LoVo (cell line): ENCODE results near the gene PPP1R2C.
A peak's percentile ranks its signal among the peaks of the same experiment; 100 is the strongest.

Experiments used
- DNase-seq: peaks from one replicate; pipeline ENCODE4 v3.0.0-alpha.2; 2016; ENCODE audit warnings: low spot score

Gene PPP1R2C

GRCh38 chrX:42778096-42778495 lies at the start of gene PPP1R2C:
Gene PPP1R2C (minus strand): TSS chrX:42778163. CDS start chrX:42778079, 84 bp downstream.
- no peak for DNase-seq

DNA sequence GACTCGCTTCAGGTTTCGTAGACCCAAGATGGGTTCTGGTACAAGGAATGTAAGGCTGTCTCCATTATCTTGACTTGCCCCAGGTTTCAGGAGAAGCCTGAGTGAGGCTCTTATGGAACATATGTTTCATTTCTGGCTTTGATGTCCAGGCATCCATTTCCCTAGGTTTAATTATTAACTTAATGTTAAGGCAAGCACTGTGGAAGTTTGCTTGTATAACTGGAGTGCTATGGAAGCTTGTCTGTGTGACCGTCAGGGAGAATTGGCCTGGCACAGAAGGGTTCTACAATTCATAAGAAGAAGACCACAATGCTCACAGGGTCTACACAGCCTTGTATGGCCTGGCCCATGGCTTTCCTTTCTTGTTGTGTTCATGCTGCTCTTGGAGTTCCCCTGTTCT lies 47.2 kb upstream of the PPP1R2C start:
- DNase-seq: no peak

DNA sequence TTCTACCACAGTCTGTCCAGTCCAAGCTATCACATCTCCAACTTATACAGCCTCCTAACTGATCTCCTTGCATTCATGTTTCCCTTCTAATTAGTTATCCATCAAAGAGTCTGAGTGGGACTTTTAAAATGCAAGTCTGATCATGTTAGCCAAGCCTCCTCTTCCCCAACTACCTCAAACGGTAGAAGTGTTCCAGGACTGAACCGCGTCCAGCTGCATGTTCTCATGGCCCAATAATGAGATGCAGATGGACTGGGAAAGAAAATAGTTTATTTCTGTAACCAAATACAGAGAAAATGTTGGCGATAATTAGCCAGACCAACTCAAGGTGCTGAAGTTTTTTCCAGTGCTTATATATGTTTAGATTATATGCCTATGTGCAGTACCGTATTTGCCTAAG lies 46.6 kb upstream of the PPP1R2C start:
- no peak for DNase-seq

GRCh38 chrX:42823443-42823842 lies 45.5 kb upstream of the PPP1R2C start:
- no peak for DNase-seq

- DNase-seq: no peak
Observed at GRCh38 chrX:42821803-42822443, 44.0 kb upstream of the PPP1R2C start.

GRCh38 chrX:42818151-42818921 lies 40.4 kb upstream of the PPP1R2C start:
- DNase-seq: no peak

- DNase-seq: no peak
Observed at GRCh38 chrX:42809569-42809968, 31.6 kb upstream of the PPP1R2C start.

- no peak for DNase-seq
Observed at GRCh38 chrX:42807393-42807792, 29.4 kb upstream of the PPP1R2C start.

- no peak for DNase-seq
Observed at GRCh38 chrX:42804524-42804923, 26.6 kb upstream of the PPP1R2C start.

- no peak for DNase-seq
Observed at GRCh38 chrX:42803320-42803719, 25.4 kb upstream of the PPP1R2C start.

DNA sequence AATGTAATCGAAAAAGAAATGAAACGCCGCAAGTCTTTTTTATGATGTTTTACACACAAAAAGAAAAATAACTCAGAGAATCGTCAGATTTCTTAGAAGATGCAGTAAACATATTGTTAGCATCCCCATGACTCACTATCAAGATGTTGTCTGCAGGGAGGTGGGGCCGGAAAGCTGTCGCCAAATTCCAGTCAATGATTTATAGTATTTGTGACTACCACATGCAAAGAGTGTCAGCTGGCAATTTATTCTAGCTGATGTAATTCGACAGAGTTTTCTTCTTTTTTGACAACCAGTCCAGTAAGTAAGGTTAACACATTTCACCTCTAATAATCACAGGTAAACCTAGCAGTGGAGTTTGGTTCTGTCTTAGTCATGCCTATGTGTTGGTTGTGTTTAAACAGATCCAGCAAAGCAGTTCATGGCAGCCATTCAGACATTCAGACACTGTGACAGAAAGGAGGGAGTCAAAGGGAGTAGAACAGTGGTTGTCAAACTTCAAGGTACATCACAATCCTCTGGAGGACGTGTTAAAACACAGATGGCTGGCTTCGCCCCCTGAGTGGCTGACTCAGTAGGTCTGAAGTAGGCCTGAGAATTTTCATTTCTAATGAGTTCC lies 19.8 kb upstream of the PPP1R2C start:
- DNase-seq: peak; percentile 36

GRCh38 chrX:42783451-42783850 lies 5.5 kb upstream of the PPP1R2C start:
- DNase-seq: no peak

GRCh38 chrX:42776195-42776594 lies 1.8 kb downstream of the PPP1R2C start:
- DNase-seq: no peak

DNA sequence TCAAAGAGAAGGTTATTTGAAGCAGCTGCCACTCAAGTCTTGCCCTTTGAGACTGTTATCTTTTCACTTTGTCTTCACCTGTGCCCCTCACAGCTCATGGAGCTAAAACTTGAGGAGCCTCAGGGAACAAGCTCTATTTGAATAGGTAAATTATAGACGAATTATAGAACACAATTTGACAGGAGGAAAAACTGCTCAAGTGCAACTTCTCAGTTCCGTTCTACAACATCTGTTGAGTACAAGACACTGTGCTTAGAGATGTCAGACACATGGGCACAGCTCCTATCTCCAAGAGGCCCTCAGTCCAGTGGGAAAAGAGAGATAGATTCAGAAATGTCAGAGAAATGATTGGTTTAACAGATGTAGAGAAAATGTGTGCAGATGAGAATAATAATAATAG lies 5.1 kb downstream of the PPP1R2C start:
- no peak for DNase-seq

GRCh38 chrX:42771506-42772335 lies 6.2 kb downstream of the PPP1R2C start:
- no peak for DNase-seq

- no peak for DNase-seq
Observed at GRCh38 chrX:42770566-42770965, 7.4 kb downstream of the PPP1R2C start.

- DNase-seq: no peak
Observed at GRCh38 chrX:42759881-42760280, 18.1 kb downstream of the PPP1R2C start.

GRCh38 chrX:42755815-42756214 lies 22.1 kb downstream of the PPP1R2C start:
- DNase-seq: peak; percentile 73

- no peak for DNase-seq
Observed at GRCh38 chrX:42754603-42755002, 23.4 kb downstream of the PPP1R2C start.

DNA sequence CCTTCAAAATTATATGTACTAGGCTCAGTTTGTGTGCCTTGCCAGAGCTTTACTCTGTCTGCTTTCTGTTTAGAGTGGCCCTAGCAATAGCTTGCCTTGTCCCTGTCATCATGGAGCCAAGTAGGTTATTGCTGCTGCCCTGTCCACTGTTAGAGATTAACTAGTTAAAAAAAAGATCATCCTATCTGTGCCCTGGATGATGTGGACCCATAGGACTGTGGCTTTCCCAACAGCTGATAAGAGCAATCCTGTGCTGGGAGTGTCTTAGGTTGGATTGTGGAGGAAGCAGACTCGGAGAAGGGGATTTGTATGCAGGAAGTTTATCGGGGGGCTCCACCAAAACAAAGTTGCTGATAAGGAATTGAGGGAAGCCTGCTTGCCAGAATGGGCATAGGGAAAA lies 23.8 kb downstream of the PPP1R2C start:
- DNase-seq: no peak

- no peak for DNase-seq
Observed at GRCh38 chrX:42752730-42753129, 25.2 kb downstream of the PPP1R2C start.

GRCh38 chrX:42751573-42751972 lies 26.4 kb downstream of the PPP1R2C start:
- no peak for DNase-seq
